Right ventricle myocardium inferior (tissue), 1 donor: ENCODE results near the gene DAP. TPM values are rescaled to one million over a fixed set of nuclear protein-coding genes. Genes with fewer than 3 reads are reported as not detected.
"Not testable (repeated sequence)": the region's sequence is repeated elsewhere in the genome, so short reads cannot be mapped to it uniquely, and the experiment has no call there.

ENCODE experiments used
- ATAC-seq: fragments of 200-7000 bp; cut with Tn5 transposase; one replicate; pipeline ENCODE4 v1.9.1; 2020; ENCODE audit warnings: mild to moderate bottlenecking, moderate library complexity
- DNase-seq: peaks from one replicate; pipeline ENCODE4 v3.0.0; 2021; ENCODE audit errors: missing footprints
- intact Hi-C: fragments of 100-400 bp; cut with DNase I; formaldehyde crosslinking; loops from one replicate; pipeline ENCODE4 v1.11.0; 2022
- total RNA-seq: library from RNA; stranded (reverse); fragmentation: NEBNext Ultra II Directional; extraction: Animal tissue kit (Norgen Biotek cat#: 25700); gene quantifications from one replicate; pipeline ENCODE4 v1.2.1, GENCODE V29; 2021
- donor health status: DM: no; HTN: yes; CAD: no; lungs with severe emphysema.

The DAP gene
- total RNA-seq, 1 donor from 2014 or later, result 18.7 TPM

- intact Hi-C loops, DNase-seq, ATAC-seq: not testable (repeated sequence)
These were observed 40.3 kb downstream of the DAP start for GRCh38 chr5:10720766-10721165.

- DNase-seq (no peak), ATAC-seq (no peak)
- intact Hi-C loops, result no loop called here
These were observed 41.1 kb downstream of the DAP start for GRCh38 chr5:10719965-10720364.

- ATAC-seq, intact Hi-C loops, DNase-seq: not testable (repeated sequence)
These were observed 42.4 kb downstream of the DAP start for GRCh38 chr5:10718617-10719016.

- ATAC-seq, intact Hi-C loops, DNase-seq: not testable (repeated sequence)
These were observed 44.2 kb downstream of the DAP start for GRCh38 chr5:10716825-10717224.

- intact Hi-C loops, result no loop called here
- no peak for DNase-seq
- no peak for ATAC-seq
These were observed 45.3 kb downstream of the DAP start for GRCh38 chr5:10715605-10716290.

- no peak for DNase-seq
- intact Hi-C loops, result no loop called here
- ATAC-seq, result no peak
These were observed 48.3 kb downstream of the DAP start for GRCh38 chr5:10712574-10713366.

- intact Hi-C loops, result no loop called here
- ATAC-seq, result no peak
- DNase-seq, result no peak
These were observed 49.5 kb downstream of the DAP start for GRCh38 chr5:10711562-10711961.

- no peak for ATAC-seq
- intact Hi-C loops, result no loop called here
These were observed 50.4 kb downstream of the DAP start for GRCh38 chr5:10710513-10711128.

GRCh38 chr5:10709933-10710332 lies 51.1 kb downstream of the DAP start:
- ATAC-seq (no peak), DNase-seq (no peak)
- intact Hi-C loops, result no loop called here

More at GRCh38 chr5:10710513-10711128, 50.4 kb downstream of the DAP start:
- no peak for DNase-seq

GRCh38 chr5:10709409-10709808 lies 51.6 kb downstream of the DAP start:
- intact Hi-C loops, result no loop called here
- DNase-seq (no peak), ATAC-seq (no peak)

- intact Hi-C loops, result no loop called here
- no peak for ATAC-seq
- no peak for DNase-seq
These were observed 52.7 kb downstream of the DAP start for GRCh38 chr5:10708189-10708944.

- ATAC-seq (no peak), DNase-seq (no peak)
- intact Hi-C loops, result no loop called here
These were observed 53.6 kb downstream of the DAP start for GRCh38 chr5:10707198-10708142.

GRCh38 chr5:10706326-10706725 lies 54.7 kb downstream of the DAP start:
- no peak for DNase-seq
- intact Hi-C loops, result no loop called here
- ATAC-seq, result no peak

- ATAC-seq (no peak), DNase-seq (no peak)
- intact Hi-C loops, result no loop called here
These were observed 55.3 kb downstream of the DAP start for GRCh38 chr5:10705747-10706146.

GRCh38 chr5:10704949-10705621 lies 55.9 kb downstream of the DAP start:
- intact Hi-C loops, result loop anchor here (5.0 kb wide), 3 partner anchors 37 to 1317 kb away; partner anchors contain the start of gene DAP
- DNase-seq (no peak), ATAC-seq (no peak)

- intact Hi-C loops, result loop anchor here (5.0 kb wide), 3 partner anchors 39 to 1319 kb away; partner anchors contain the start of gene DAP
- DNase-seq (no peak), ATAC-seq (peak; percentile 15)
These were observed 57.4 kb downstream of the DAP start for GRCh38 chr5:10703676-10704075.

GRCh38 chr5:10702911-10703491 lies 58.0 kb downstream of the DAP start:
- DNase-seq (no peak), ATAC-seq (peak; percentile 30)
- intact Hi-C loops, result loop anchor here (5.0 kb wide), 3 partner anchors 39 to 1319 kb away; partner anchors contain the start of gene DAP
